AG04449 (cell line): ENCODE results near the gene TRIO.

Experiments
- CTCF ChIA-PET: fragments of 350-600 bp; formaldehyde crosslinking; extraction: SDS; loops from one replicate; lab custom pipeline; 2021; ENCODE audit warnings: antibody characterized with exemption; lab: Yijun Ruan, JAX
- POLR2A ChIA-PET: fragments of 400-600, 350-600 bp; formaldehyde crosslinking; extraction: SDS; loops from one replicate; lab custom pipeline; 2020; ENCODE audit warnings: antibody characterized with exemption, inconsistent platforms; lab: Yijun Ruan, JAX
- DNase-seq: peaks from one replicate; pipeline ENCODE4 v3.0.0-alpha.2; 2010; ENCODE audit warnings: low read depth, low spot score
- H3K4me3 ChIP-seq: 2 replicates; pipeline ENCODE4 v1.5.1; 2011; ENCODE audit warnings: low read depth, mild to moderate bottlenecking, control low read depth, low read length
- CTCF ChIP-seq: IDR thresholded peaks from one replicate; pipeline ENCODE4 v1.5.1; 2011; ENCODE audit warnings: mild to moderate bottlenecking, moderate library complexity, low read length, control low read depth, inconsistent platforms; ENCODE audit not compliant: insufficient read depth; ENCODE audit errors: missing control alignments

Gene TRIO

GRCh38 chr5:14173377-14174229 is 30.5 kb downstream of the TRIO start:
- CTCF ChIA-PET = no interaction called here
- POLR2A ChIA-PET = interaction anchor here (0.7 kb wide), 1 partner anchor 26 kb away, joined by 3 read pairs; no protein-coding TSS in a partner anchor
- H3K4me3 ChIP-seq = no peak overlapping the region
- no peak for TF ChIP-seq CTCF
- no peak for DNase-seq

GRCh38 chr5:14174230-14174636 is 31.1 kb downstream of the TRIO start:
- H3K4me3 ChIP-seq = no peak overlapping the region
- ChIA-PET POLR2A (interaction anchor here (0.7 kb wide), 1 partner anchor 27 kb away, joined by 3 read pairs; no protein-coding TSS in a partner anchor), CTCF (interaction anchor here (1.3 kb wide), 1 partner anchor 18 kb away, joined by 4 read pairs; no protein-coding TSS in a partner anchor)
- no peak for DNase-seq
- TF ChIP-seq CTCF = no peak

GRCh38 chr5:14175381-14175780 is 32.2 kb downstream of the TRIO start:
- CTCF ChIA-PET = interaction anchor here (0.9 to 1.5 kb wide), 4 partner anchors 19 to 189 kb away, joined by 3 to 4 read pairs (median 3); no protein-coding TSS in a partner anchor
- no peak for DNase-seq
- no peak for TF ChIP-seq CTCF
- no peak overlapping the region for H3K4me3 ChIP-seq
- POLR2A ChIA-PET = interaction anchor here (1.1 kb wide), 1 partner anchor 19 kb away, joined by 3 read pairs; no protein-coding TSS in a partner anchor

- ChIA-PET POLR2A (no interaction called here), CTCF (no interaction called here)
- TF ChIP-seq CTCF = no peak
- no peak for DNase-seq
- H3K4me3 ChIP-seq = no peak overlapping the region
These were observed 33.7 kb downstream of the TRIO start for GRCh38 chr5:14176888-14177287.

GRCh38 chr5:14177634-14178033 is 34.5 kb downstream of the TRIO start:
- TF ChIP-seq CTCF = no peak
- H3K4me3 ChIP-seq = no peak overlapping the region
- ChIA-PET POLR2A (interaction anchor here (2.4 kb wide), 1 partner anchor 13 kb away, joined by 12 read pairs; no protein-coding TSS in a partner anchor), CTCF (no interaction called here)
- no peak for DNase-seq

GRCh38 chr5:14178091-14178490 is 34.9 kb downstream of the TRIO start:
- CTCF ChIA-PET = no interaction called here
- no peak for TF ChIP-seq CTCF
- no peak for DNase-seq
- no peak overlapping the region for H3K4me3 ChIP-seq
- POLR2A ChIA-PET = interaction anchor here (0.9 to 2.4 kb wide), 2 partner anchors 12 to 33 kb away, joined by 3 to 12 read pairs; no protein-coding TSS in a partner anchor
